Activated naive CD8-positive, alpha-beta T cell treated with anti-CD3 and anti-CD28 coated beads, Interleukin-2, amount 10 ng/mL, durations not matched to agents 7 days and 5 days (primary cell): ENCODE data around the gene SFTPB. TPM values are rescaled to one million over a fixed set of nuclear protein-coding genes. Genes with fewer than 3 reads are reported as not detected.
"Not testable (repeated sequence)": the region's sequence is repeated elsewhere in the genome, so short reads cannot be mapped to it uniquely, and the experiment has no call there.

Source experiments
- ATAC-seq: fragments of 150-1000 bp; cut with Tn5 transposase; one replicate; pipeline ENCODE4 v1.10.0; 2021; ENCODE audit warnings: low read depth, moderate library complexity
- POLR2A ChIA-PET: fragments of 350-600 bp; sonication (Branson Sonifier 250); formaldehyde crosslinking; loops from one replicate; lab custom pipeline; 2021; ENCODE audit warnings: antibody characterized with exemption; lab: Charles Lee
- DNase-seq: peaks from one replicate; pipeline ENCODE4 v3.0.0; 2021
- H3K27ac Mint-ChIP-seq: one replicate; pipeline ENCODE4 v1.8.0; 2022; ENCODE audit warnings: mild to moderate bottlenecking, mixed read lengths
- H3K27me3 Mint-ChIP-seq: one replicate; pipeline ENCODE4 v1.8.0; 2022; ENCODE audit warnings: mild to moderate bottlenecking, moderate library complexity, mixed read lengths
- H3K36me3 Mint-ChIP-seq: one replicate; pipeline ENCODE4 v1.8.0; 2021; ENCODE audit warnings: mild to moderate bottlenecking, mixed read lengths
- H3K4me1 Mint-ChIP-seq: one replicate; pipeline ENCODE4 v1.8.0; 2021; ENCODE audit warnings: mixed read lengths
- H3K4me3 Mint-ChIP-seq: one replicate; pipeline ENCODE4 v1.8.0; 2022; ENCODE audit warnings: mild to moderate bottlenecking, moderate library complexity, mixed read lengths
- H3K9me3 Mint-ChIP-seq: one replicate; pipeline ENCODE4 v1.8.0; 2021; ENCODE audit warnings: mixed read lengths
- total RNA-seq, 2 experiments: library from RNA; stranded (reverse); gene quantifications; one replicate each; pipeline ENCODE4 v1.2.3, GENCODE V29; 2021

The SFTPB gene
- total RNA-seq, 2 experiments from 2014 or later = not detected

DNA sequence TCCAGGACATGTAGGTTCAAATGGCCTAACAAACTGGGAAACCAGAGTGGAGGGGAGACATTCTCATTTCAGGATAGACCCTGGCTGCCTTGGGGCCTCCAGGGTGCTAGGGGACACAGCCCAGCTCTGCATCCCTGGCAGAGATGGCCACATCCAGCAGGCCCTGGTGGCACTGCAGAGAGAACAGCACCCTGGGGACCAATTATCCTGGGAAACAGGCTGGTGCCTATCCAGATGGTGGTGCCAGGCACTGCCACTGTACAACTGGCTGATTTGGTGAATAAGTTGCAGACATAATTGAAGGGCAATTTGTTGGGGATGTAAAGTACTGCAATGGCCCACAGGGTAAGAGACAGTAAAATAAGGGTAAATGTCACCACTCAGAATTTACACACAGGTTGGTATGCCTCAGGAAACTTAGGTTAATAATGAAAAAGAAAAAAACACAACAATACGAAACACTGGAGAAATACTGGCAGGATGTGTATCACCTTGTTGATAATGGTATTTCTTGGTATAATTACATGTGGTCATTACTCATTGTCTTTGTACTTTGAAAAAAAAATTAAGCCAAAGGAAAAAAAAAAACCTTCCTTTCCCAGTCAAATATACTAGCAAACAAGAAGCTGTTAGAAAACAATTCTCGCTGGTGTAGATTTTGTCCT, 12.8 kb upstream of the SFTPB start:
- Mint-ChIP-seq H3K36me3 (no peaks in the 10 kb centered on the region), H3K4me1 (peaks cover 19% of the 10 kb centered on the region), H3K9me3 (no peaks in the 10 kb centered on the region), H3K4me3 (peak overlapping the region; percentile 66), H3K27me3 (peaks cover 12% of the 10 kb centered on the region), H3K27ac (peak overlapping the region; percentile 73)
- peak; percentile 58 for ATAC-seq
- POLR2A ChIA-PET = interaction anchor here (0.6 to 3.9 kb wide), 4 partner anchors 17 to 73 kb away, joined by 3 to 15 read pairs (median 6); no protein-coding TSS in a partner anchor
- DNase-seq = no peak

DNA sequence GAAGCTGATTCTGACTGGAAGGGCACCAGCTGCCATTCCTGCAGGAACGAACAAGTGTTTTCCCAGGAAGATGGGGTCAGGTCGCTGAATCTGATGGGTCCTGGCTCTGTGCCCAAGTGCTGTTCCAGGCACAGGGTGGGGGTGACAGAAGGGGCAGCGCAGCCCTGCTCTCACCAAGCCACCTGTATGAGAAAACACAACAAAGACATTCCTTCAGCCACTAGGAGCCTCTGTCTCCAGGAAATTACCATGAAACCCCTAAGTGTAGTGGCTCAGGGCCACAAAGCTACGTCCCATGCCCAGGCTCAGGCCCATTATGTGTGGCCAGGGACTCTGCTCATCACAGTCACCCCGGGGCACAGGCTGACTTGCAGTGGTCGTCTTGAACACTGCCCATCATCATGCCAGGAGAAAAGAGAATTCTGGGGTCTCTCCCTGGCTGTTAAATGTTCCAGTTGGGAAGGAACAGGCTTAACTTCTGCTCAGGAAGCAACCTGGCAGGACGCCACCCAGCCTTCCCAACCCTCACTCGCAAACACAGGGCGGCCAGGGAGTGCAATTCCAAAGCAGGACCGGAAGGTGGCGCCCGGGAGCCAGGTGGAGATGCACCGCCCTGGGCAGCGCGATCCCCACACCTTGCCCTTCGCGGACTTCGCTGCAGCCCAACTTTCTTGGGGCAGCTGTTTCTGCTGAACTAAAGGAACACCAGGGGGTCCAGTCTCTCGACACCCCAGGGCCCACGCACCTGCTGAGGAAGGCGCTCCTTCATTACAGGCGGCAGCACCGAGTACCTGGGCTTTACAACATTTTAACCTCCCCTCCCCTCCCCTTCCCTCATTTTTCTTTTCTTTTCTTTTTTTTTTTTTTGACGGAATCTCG, 11.0 kb upstream of the SFTPB start:
- Mint-ChIP-seq H3K4me3 (peak overlapping the region; percentile 14), H3K36me3 (no peaks in the 10 kb centered on the region), H3K27ac (no peak overlapping the region), H3K4me1 (peaks cover 19% of the 10 kb centered on the region), H3K27me3 (peaks cover 12% of the 10 kb centered on the region), H3K9me3 (no peaks in the 10 kb centered on the region)
- peak; percentile 85 for ATAC-seq
- peak; percentile 89 for DNase-seq
- POLR2A ChIA-PET = interaction anchor here (1.2 to 3.9 kb wide), 3 partner anchors 25 to 36 kb away, joined by 4 to 15 read pairs (median 5); no protein-coding TSS in a partner anchor

DNA sequence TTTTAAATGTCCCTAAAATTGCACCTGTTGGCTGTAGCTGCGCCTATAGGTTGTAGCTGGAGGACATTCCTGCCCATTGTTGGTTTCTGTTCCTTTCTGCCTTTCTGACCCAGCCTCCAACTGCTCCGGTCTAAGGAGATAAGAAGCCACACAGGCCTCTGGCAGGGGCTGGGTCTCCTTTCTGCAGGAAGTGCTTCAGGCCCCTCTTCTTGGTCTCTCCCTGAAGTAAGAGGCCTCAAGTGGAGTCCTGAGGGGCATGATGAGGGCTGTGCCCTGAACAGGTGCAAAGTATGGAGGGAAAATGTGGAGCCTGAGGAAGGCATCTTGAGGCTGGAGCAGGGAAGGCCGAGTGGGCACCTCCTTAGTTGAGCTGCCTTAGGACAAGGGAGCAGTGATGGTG, 10.4 kb upstream of the SFTPB start:
- no peaks in the 10 kb centered on the region for H3K9me3 Mint-ChIP-seq
- peaks cover 19% of the 10 kb centered on the region for H3K4me1 Mint-ChIP-seq
- H3K4me3 Mint-ChIP-seq = peak overlapping the region; percentile 22
- H3K27me3 Mint-ChIP-seq = peaks cover 16% of the 10 kb centered on the region
- no peak overlapping the region for H3K27ac Mint-ChIP-seq
- POLR2A ChIA-PET = interaction anchor here (1.2 to 1.6 kb wide), 2 partner anchors 29 to 36 kb away, joined by 4 to 5 read pairs; no protein-coding TSS in a partner anchor
- DNase-seq = no peak
- no peak for ATAC-seq
- no peaks in the 10 kb centered on the region for H3K36me3 Mint-ChIP-seq

DNA sequence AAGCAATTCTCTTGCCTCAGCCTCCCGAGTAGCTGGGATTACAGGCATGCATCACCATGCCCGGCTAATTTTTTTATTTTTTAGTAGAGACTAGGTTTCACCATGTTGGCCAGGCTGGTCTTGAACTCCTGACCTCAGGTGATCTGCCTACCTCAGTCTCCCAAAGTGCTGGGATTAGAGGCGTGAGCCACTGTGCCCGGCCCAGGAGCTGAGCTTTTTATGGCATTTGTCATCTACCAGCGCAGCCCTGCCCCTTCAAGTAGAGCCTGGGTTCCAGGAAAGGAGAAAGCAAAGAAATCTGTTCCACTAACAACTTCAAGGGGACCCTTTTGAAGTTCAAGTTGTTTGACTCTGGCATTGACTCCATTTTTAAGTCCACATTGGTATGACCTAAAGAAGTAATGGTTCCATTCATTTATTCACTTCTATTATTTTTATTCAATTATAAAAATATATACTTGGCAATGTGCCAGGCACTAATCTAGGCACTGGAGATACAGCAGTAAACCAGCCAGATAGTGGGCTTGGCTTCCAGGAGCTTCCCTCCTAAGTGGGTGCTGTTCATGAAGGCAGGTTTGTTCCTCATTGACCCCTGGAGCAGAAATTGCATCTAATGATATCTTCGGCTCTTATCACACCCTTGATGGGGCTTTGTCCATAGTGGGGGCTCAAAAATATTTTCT, 8.0 kb upstream of the SFTPB start:
- POLR2A ChIA-PET = interaction anchor here (0.6 kb wide), 1 partner anchor 220 kb away, joined by 3 read pairs; no protein-coding TSS in a partner anchor
- Mint-ChIP-seq H3K36me3 (no peaks in the 10 kb centered on the region), H3K27ac (no peak overlapping the region), H3K4me3 (no peak overlapping the region), H3K4me1 (peaks cover 14% of the 10 kb centered on the region), H3K9me3 (no peaks in the 10 kb centered on the region), H3K27me3 (peaks cover 25% of the 10 kb centered on the region)
- no peak for DNase-seq
- ATAC-seq = no peak

DNA sequence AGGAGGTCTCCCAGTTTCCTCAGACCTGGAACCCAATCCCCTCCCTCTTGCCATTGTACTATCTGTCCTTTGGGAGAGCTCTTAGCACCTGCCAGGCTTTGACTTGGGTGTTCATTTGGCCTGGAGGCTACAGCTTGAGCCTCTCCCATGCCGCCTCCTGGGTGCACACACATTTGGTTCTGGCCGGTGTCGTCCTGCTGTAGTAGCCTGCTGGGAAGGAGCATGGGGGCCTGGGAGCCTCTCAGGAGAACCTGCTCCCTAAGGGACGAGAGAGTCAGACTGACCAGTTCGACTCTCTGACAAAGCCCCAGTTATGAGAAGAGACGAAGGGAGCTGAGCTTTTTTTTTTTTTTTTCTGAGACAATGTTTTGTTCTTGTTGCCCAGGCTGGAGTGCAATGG, 7.4 kb upstream of the SFTPB start:
- no peak for DNase-seq
- Mint-ChIP-seq H3K4me1 (peaks cover 9% of the 10 kb centered on the region), H3K9me3 (no peaks in the 10 kb centered on the region), H3K27ac (no peak overlapping the region), H3K36me3 (no peaks in the 10 kb centered on the region), H3K27me3 (peaks cover 27% of the 10 kb centered on the region), H3K4me3 (no peak overlapping the region)
- no peak for ATAC-seq
- POLR2A ChIA-PET = interaction anchor here (0.6 kb wide), 1 partner anchor 220 kb away, joined by 3 read pairs; no protein-coding TSS in a partner anchor

DNA sequence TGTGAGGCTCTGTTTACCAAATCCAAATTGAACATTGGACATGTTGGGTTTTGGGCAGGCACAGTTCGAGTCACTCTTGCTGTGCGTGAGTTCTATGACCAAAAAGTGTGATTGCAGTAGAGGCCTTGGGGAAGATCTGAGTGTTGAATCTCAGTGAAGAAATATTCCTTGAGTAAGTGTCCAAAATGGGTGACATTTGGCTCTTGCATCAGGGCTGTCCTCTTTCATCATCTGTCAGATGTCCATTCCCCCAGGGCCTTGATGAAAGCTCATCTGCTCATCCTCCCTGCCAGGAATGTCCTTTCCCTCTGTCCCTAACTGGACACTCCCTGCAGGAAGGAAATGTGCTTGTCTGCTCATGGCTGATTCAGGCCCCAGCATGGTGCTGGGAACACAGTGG, 6.4 kb upstream of the SFTPB start:
- POLR2A ChIA-PET = no interaction called here
- H3K27me3 Mint-ChIP-seq = peaks cover 24% of the 10 kb centered on the region
- no peaks in the 10 kb centered on the region for H3K36me3 Mint-ChIP-seq
- no peak for ATAC-seq
- H3K27ac Mint-ChIP-seq = no peak overlapping the region
- H3K4me1 Mint-ChIP-seq = peaks cover 5% of the 10 kb centered on the region
- H3K4me3 Mint-ChIP-seq = no peak overlapping the region
- no peak for DNase-seq
- H3K9me3 Mint-ChIP-seq = no peaks in the 10 kb centered on the region

DNA sequence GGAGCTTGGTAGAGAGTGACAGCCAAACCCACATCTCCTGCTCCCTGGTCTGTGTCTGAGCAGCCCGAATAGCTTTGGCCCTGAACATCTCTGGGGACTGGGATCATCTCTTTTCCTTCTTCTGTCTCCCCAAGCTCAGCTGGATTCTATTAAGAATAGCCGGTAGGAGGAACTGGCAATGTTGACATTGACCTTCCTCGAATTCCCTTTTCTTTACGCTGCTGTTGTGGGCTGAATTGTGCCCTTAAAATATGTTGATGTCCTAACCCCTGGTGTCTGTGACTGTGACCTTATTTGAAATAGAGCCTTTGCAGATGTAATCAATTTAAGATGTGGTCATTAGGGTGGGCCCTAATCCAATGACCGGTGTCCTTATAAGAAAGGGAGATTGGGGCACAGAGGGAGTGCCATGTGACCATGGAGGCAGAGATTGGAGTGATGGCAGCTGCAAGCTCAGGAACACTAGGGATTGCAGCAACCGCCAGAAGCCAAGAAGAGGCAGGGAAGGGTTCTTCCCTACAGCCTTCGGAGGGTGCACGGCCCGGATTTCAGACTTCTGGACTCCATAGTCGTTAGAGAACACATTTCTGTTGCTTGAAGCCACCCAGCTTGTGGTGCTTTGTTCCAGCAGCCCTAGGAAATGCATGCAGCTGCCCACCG, 5.8 kb upstream of the SFTPB start:
- DNase-seq (no peak), ATAC-seq (no peak)
- Mint-ChIP-seq H3K9me3 (no peaks in the 10 kb centered on the region), H3K27ac (no peak overlapping the region), H3K4me3 (no peak overlapping the region), H3K27me3 (peaks cover 24% of the 10 kb centered on the region), H3K36me3 (no peaks in the 10 kb centered on the region), H3K4me1 (peaks cover 4% of the 10 kb centered on the region)
- POLR2A ChIA-PET = no interaction called here

DNA sequence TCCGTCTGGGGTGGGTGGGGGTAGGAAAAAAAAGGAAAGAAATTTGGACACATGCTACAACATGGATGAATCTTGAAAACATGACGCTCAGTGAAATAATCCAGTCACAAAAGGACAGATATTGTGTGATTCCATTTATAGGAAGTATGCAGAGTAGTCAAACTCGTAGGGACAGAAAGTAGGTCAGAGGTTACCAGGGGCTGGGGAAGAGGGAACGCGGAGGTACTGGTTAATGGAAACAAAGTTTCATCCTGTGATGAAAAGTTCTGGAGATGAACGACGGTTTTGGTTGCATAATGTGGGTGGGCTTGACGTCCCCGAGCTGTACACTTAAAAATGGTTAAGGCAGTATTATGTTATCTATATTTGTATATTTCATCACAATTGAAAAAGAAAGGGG, 4.5 kb upstream of the SFTPB start:
- H3K9me3 Mint-ChIP-seq = no peaks in the 10 kb centered on the region
- peaks cover 2% of the 10 kb centered on the region for H3K4me1 Mint-ChIP-seq
- H3K27ac Mint-ChIP-seq = no peak overlapping the region
- H3K36me3 Mint-ChIP-seq = no peaks in the 10 kb centered on the region
- ATAC-seq = no peak
- peaks cover 22% of the 10 kb centered on the region for H3K27me3 Mint-ChIP-seq
- POLR2A ChIA-PET = no interaction called here
- DNase-seq = no peak
- no peak overlapping the region for H3K4me3 Mint-ChIP-seq

DNA sequence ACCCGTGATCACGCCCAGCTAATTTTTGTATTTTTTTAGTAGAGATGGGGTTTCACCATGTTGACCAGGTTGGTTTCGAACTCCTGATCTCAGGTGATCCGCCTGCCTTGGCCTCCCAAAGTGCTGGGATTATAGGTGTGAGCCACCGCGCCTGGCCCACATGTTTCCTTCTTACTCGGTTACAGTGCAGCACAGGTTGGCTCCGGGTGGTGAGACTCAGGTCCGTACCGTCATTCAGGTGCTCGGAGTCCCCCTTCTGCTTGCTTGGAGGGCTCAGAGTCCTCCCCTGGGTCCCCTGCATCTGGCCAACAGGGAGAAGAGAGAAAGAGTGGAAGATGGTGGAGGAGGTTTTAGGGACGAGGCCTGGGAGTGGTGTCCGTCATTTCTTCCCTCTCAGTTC, 2.4 kb upstream of the SFTPB start:
- H3K36me3 Mint-ChIP-seq, H3K4me3 Mint-ChIP-seq, H3K9me3 Mint-ChIP-seq, H3K4me1 Mint-ChIP-seq, H3K27ac Mint-ChIP-seq, DNase-seq, ATAC-seq, POLR2A ChIA-PET: not testable (repeated sequence)
- peaks cover 17% of the 10 kb centered on the region for H3K27me3 Mint-ChIP-seq

DNA sequence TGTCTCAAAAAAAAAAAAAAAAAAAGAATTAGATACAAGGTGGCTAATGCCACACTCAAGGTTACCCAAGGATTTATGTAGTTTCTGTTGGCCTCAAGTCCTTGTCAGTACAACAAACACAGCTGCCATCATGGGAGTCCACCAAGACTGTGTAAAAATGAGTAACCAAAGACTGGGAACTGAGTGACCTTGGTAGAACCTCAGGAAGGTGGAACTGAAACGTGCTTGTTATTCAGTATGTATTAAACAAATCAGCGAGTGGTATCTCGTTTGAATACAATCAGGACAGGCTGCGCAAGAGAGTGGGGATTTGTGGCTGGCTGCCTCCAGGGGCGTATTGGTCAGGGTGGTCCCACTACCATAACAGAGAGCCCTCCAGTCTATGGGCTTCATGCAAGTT, 1.6 kb upstream of the SFTPB start:
- DNase-seq (no peak), ATAC-seq (no peak)
- H3K4me1 Mint-ChIP-seq = peaks cover 2% of the 10 kb centered on the region
- no peaks in the 10 kb centered on the region for H3K36me3 Mint-ChIP-seq
- no peaks in the 10 kb centered on the region for H3K9me3 Mint-ChIP-seq
- no peak overlapping the region for H3K4me3 Mint-ChIP-seq
- no peak overlapping the region for H3K27ac Mint-ChIP-seq
- POLR2A ChIA-PET = no interaction called here
- peaks cover 17% of the 10 kb centered on the region for H3K27me3 Mint-ChIP-seq

DNA sequence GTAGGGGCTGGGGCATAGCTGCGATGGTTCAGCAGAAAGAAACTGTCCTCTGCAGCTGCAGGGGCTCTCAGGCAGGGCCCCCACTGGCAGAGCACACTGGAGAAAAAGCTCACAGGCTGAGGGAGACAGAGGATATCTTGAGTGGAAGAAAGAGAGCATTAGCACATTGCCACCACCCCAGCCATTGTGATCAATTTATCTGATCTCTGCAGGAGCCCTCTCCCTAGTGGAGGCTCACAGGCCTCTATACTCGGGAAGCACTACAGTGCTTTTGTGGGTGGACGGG, 801 bp upstream of the SFTPB start:
- H3K4me3 Mint-ChIP-seq = no peak overlapping the region
- peaks cover 14% of the 10 kb centered on the region for H3K27me3 Mint-ChIP-seq
- DNase-seq (no peak), ATAC-seq (no peak)
- POLR2A ChIA-PET = no interaction called here
- peaks cover 2% of the 10 kb centered on the region for H3K4me1 Mint-ChIP-seq
- H3K9me3 Mint-ChIP-seq = no peaks in the 10 kb centered on the region
- no peak overlapping the region for H3K27ac Mint-ChIP-seq
- H3K36me3 Mint-ChIP-seq = no peaks in the 10 kb centered on the region

DNA sequence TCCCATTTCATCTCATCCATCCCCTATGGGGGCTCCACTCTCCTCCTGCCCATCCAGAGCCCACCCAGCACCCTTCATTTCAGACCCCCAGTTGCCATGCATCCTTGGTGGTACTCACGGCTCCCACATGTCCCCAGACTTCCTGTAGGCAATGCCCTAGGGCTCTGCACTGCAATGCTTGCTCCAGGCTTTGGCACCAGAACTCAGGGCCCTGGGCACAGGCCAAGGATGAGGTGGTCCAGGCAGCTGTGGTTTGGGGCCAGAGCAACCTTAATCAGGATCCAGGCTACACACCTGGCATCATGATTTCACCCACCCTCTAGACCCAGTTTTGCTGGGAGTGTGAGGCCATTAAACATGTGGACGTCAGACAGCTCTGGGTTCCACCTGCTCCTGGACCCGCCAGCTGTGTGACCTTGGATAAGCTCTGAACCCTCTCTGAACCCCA, 414 bp downstream of the SFTPB start:
- Mint-ChIP-seq H3K9me3 (no peaks in the 10 kb centered on the region), H3K27ac (no peak overlapping the region), H3K36me3 (no peaks in the 10 kb centered on the region), H3K4me1 (peaks cover 2% of the 10 kb centered on the region), H3K27me3 (peaks cover 10% of the 10 kb centered on the region), H3K4me3 (no peak overlapping the region)
- POLR2A ChIA-PET = no interaction called here
- ATAC-seq (no peak), DNase-seq (no peak)
